ENCODE measurements around the gene NRN1L.

GRCh38 chr16:67857547-67858233, 27.0 kb upstream of the NRN1L start:
- TF ChIP-seq REST (IDR thresholded peaks at IDR 0.05; ENCODE audit: insufficient read depth in 1 of 2, low read depth in 2 of 2, low read length in 2 of 2) (no peak), POLR2AphosphoS5 (IDR thresholded peaks at IDR 0.05; ENCODE audit: low read depth, low read length) (no peak), SIN3A (IDR thresholded peaks at IDR 0.05; ENCODE audit: borderline replicate concordance, insufficient read depth, low read length) (no peak), FOXP2 (optimal IDR thresholded peaks at IDR 0.05; ENCODE audit: borderline replicate concordance, extremely low read depth, extremely low read length, insufficient read depth) (no peak)
